ENCODE data around the gene CLSTN1. TPM values are rescaled to one million over a fixed set of nuclear protein-coding genes. Genes with fewer than 3 reads are reported as not detected.

Gene CLSTN1
- total and polyA plus RNA-seq, 2 donors (not counting 1 experiment from before 2014, with no cell fraction given) = 34.9 to 81.4 TPM

DNA sequence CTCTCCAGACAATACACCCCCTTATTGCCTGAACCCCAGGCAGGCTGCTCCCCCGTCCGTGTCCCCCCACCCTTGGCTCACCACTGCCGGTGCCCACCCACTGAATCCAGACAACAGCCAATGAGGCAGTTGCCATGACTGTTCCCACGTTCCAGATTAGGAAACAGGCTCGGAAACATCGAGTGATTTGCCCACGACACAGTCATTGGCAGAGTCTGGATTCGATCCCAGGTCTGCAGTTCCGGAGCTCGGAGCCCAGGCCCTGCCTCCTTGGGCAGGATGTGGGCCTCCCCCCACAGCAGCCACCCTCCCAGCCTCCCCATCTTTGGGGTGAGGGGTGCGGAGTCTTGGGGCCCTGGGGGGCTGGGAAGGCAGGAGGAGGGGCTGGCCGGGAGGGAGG, 20.3 kb upstream of the CLSTN1 start:
- H3K4me3 Mint-ChIP-seq = no peak overlapping the region
- peaks cover 8% of the 10 kb centered on the region for H3K4me1 Mint-ChIP-seq
- DNase-seq (no peak), ATAC-seq (ENCODE audit: low read depth) (no peak)
- CTCF ChIA-PET = interaction anchor here (0.5 kb wide), 1 partner anchor 44 kb away, joined by 3 read pairs; no protein-coding TSS in a partner anchor
- Histone ChIP-seq H3K36me3 (replicated peaks in 1 of 2; ENCODE audit: control extremely low read depth in 1 of 2, control insufficient read depth in 1 of 2, extremely low read depth in 1 of 2, insufficient read depth in 2 of 2, low read length in 1 of 2) (no peaks in the 10 kb centered on the region), H3K4me3 (ENCODE audit: control extremely low read depth in 1 of 5, extremely low read depth in 1 of 5, insufficient read depth in 1 of 5, low read depth in 2 of 5, low read length in 4 of 5) (no peak overlapping the region), H3K9me3 (ENCODE audit: control extremely low read depth in 1 of 3, control insufficient read depth in 2 of 3, insufficient read depth in 1 of 3, low read length in 2 of 3) (peaks cover 0 to 5% (median 0%) of the 10 kb centered on the region in 3 donors), H4K20me1 (ENCODE audit: control insufficient read depth, insufficient read depth, low read length, poor library complexity, severe bottlenecking) (no peaks in the 10 kb centered on the region), H3K79me2 (ENCODE audit: control insufficient read depth, insufficient read depth, low read length) (no peaks in the 10 kb centered on the region), H3K4me2 (replicated peaks; ENCODE audit: low read depth, low read length, poor library complexity, severe bottlenecking) (no peak overlapping the region), H3K9ac (ENCODE audit: low read length) (no peak overlapping the region), H3K27ac (ENCODE audit: low read length in 2 of 2) (no peak overlapping the region), H3K4me1 (ENCODE audit: control insufficient read depth in 2 of 2, insufficient read depth in 2 of 2, low read length in 2 of 2) (peaks cover 5 to 13% of the 10 kb centered on the region in 2 donors), H3K27me3 (replicated peaks in 1 of 4; ENCODE audit: control extremely low read depth in 1 of 4, control insufficient read depth in 3 of 4, insufficient read depth in 4 of 4, low read length in 3 of 4) (no peaks in the 10 kb centered on the region), H2AFZ (ENCODE audit: insufficient read depth, low read depth, low read length, poor library complexity, severe bottlenecking) (no peak overlapping the region)
- H3K9me3 Mint-ChIP-seq (ENCODE audit: insufficient read depth) = no peaks in the 10 kb centered on the region
- H3K27ac Mint-ChIP-seq = no peak overlapping the region
- TF ChIP-seq EZH2 (IDR thresholded peaks at IDR 0.05; ENCODE audit: borderline replicate concordance, insufficient read depth, low read depth, low read length, poor library complexity, severe bottlenecking) = no peak
- TF ChIP-seq, protein P1, sequence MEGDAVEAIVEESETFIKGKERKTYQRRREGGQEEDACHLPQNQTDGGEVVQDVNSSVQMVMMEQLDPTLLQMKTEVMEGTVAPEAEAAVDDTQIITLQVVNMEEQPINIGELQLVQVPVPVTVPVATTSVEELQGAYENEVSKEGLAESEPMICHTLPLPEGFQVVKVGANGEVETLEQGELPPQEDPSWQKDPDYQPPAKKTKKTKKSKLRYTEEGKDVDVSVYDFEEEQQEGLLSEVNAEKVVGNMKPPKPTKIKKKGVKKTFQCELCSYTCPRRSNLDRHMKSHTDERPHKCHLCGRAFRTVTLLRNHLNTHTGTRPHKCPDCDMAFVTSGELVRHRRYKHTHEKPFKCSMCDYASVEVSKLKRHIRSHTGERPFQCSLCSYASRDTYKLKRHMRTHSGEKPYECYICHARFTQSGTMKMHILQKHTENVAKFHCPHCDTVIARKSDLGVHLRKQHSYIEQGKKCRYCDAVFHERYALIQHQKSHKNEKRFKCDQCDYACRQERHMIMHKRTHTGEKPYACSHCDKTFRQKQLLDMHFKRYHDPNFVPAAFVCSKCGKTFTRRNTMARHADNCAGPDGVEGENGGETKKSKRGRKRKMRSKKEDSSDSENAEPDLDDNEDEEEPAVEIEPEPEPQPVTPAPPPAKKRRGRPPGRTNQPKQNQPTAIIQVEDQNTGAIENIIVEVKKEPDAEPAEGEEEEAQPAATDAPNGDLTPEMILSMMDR (IDR thresholded peaks at IDR 0.05) = no peak
- POLR2A ChIA-PET = no interaction called here
- 91% methylated on average over 7 of the region's 12 CpGs for WGBS (ENCODE audit: insufficient coverage)
- intact Hi-C loops (cut with micrococcal nuclease) = no loop called here
- no peaks in the 10 kb centered on the region for H3K27me3 Mint-ChIP-seq

DNA sequence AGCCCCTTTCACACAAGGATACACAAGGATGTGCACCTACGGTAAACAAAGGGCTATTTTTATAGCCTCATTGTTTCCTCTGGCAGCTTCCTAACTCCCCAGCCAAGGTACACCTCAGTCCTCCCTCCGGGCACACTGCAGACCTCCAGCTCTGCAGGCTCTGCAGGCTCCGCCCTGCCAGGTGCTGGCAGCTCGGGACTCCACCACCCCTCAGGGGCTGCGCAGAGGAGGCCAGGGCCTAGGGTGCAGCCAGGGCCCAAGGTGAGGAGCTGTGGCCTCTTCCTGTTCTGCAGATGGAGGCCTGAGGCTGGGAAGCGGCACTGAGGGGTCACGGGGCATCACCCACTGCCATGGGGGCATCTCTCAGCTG, 19.8 kb upstream of the CLSTN1 start:
- DNase-seq = no peak
- POLR2A ChIA-PET = interaction anchor here (0.6 kb wide), 1 partner anchor 25 kb away, joined by 11 read pairs; no protein-coding TSS in a partner anchor
- no peak overlapping the region for H3K27ac Mint-ChIP-seq
- no peaks in the 10 kb centered on the region for H3K9me3 Mint-ChIP-seq (ENCODE audit: insufficient read depth)
- Histone ChIP-seq H3K27me3 (replicated peaks in 1 of 4; ENCODE audit: control extremely low read depth in 1 of 4, control insufficient read depth in 3 of 4, insufficient read depth in 4 of 4, low read length in 3 of 4) (no peaks in the 10 kb centered on the region), H4K20me1 (ENCODE audit: control insufficient read depth, insufficient read depth, low read length, poor library complexity, severe bottlenecking) (no peaks in the 10 kb centered on the region), H3K4me2 (replicated peaks; ENCODE audit: low read depth, low read length, poor library complexity, severe bottlenecking) (no peak overlapping the region), H3K36me3 (replicated peaks in 1 of 2; ENCODE audit: control extremely low read depth in 1 of 2, control insufficient read depth in 1 of 2, extremely low read depth in 1 of 2, insufficient read depth in 2 of 2, low read length in 1 of 2) (no peaks in the 10 kb centered on the region), H3K27ac (ENCODE audit: low read length in 2 of 2) (no peak overlapping the region), H3K9ac (ENCODE audit: low read length) (no peak overlapping the region), H3K9me3 (ENCODE audit: control extremely low read depth in 1 of 3, control insufficient read depth in 2 of 3, insufficient read depth in 1 of 3, low read length in 2 of 3) (peaks cover 0 to 5% (median 0%) of the 10 kb centered on the region in 3 donors), H3K79me2 (ENCODE audit: control insufficient read depth, insufficient read depth, low read length) (no peaks in the 10 kb centered on the region), H3K4me3 (ENCODE audit: control extremely low read depth in 1 of 5, extremely low read depth in 1 of 5, insufficient read depth in 1 of 5, low read depth in 2 of 5, low read length in 4 of 5) (no peak overlapping the region), H3K4me1 (ENCODE audit: control insufficient read depth in 2 of 2, insufficient read depth in 2 of 2, low read length in 2 of 2) (peaks cover 3 to 7% of the 10 kb centered on the region in 2 donors), H2AFZ (ENCODE audit: insufficient read depth, low read depth, low read length, poor library complexity, severe bottlenecking) (no peak overlapping the region)
- ATAC-seq (ENCODE audit: low read depth) = no peak
- WGBS (ENCODE audit: insufficient coverage) = 82% methylated on average over 7 of the region's 7 CpGs
- H3K4me3 Mint-ChIP-seq = no peak overlapping the region
- TF ChIP-seq, protein P1 (IDR thresholded peaks at IDR 0.05) = no peak
- TF ChIP-seq EZH2 (IDR thresholded peaks at IDR 0.05; ENCODE audit: borderline replicate concordance, insufficient read depth, low read depth, low read length, poor library complexity, severe bottlenecking) = no peak
- peaks cover 8% of the 10 kb centered on the region for H3K4me1 Mint-ChIP-seq
- intact Hi-C loops (cut with micrococcal nuclease) = no loop called here
- H3K27me3 Mint-ChIP-seq = no peaks in the 10 kb centered on the region
- CTCF ChIA-PET = no interaction called here

Measured in B cell (primary cell).